H1 (cell line): ENCODE measurements around the gene ZBTB16. TPM values are rescaled to one million over a fixed set of nuclear protein-coding genes. Genes with fewer than 3 reads are reported as not detected.

ENCODE experiments used
- CBX5 ChIP-seq: fragments of 300-800, 300-1000 bp; sonication (generic); IDR thresholded peaks from 2 replicates; pipeline ENCODE4 v1.7.1; 2016; ENCODE audit warnings: antibody characterized with exemption, low read length, low read depth
- CHD1 ChIP-seq: IDR thresholded peaks from 2 replicates; pipeline ENCODE4 v1.6.1; 2012; ENCODE audit warnings: low read depth, low read length, improper control_type of control experiment
- CHD7 ChIP-seq: fragments of 300-600 bp; sonication (generic); IDR thresholded peaks from 2 replicates; pipeline ENCODE4 v1.7.1; 2012; ENCODE audit warnings: low read length, moderate library complexity, mild to moderate bottlenecking, inconsistent platforms; ENCODE audit not compliant: insufficient replicate concordance
- RAD21 ChIP-seq, 2 experiments: IDR thresholded peaks in 1 of 2; conservative IDR thresholded peaks in 1 of 2; 2 replicates each; pipeline ENCODE4 v1.6.1; 2011; ENCODE audit warnings: low read depth in 2 of 2, low read length in 2 of 2, improper control_type of control experiment in 1 of 2, inconsistent platforms in 1 of 2, mild to moderate bottlenecking in 1 of 2, moderate library complexity in 1 of 2
- polyA plus RNA-seq, 7 experiments: library from polyadenylated mRNA; depleted of rRNA in 3 of 7; stranded (reverse) in 5 of 7; unstranded in 2 of 7; fragments of >200 nt in 5 of 7; fragments of 200-250 nt in 2 of 7; gene quantifications; 1 replicate in 5 of 7; 2 replicates in 1 of 7; 4 replicates in 1 of 7; pipeline versions ENCODE4 v1.2.1 to v1.2.3, GENCODE V29; 2011 to 2013; ENCODE audit warnings: missing spikeins in 2 of 7, mixed read lengths in 2 of 7
- total RNA-seq: library from RNA; stranded (reverse); fragmentation: NEBNext Ultra II Directional; extraction: Animal tissue kit (Norgen Biotek cat#: 25700); gene quantifications from 2 replicates; pipeline ENCODE4 v1.2.1, GENCODE V29; 2021

Gene ZBTB16
- total and polyA plus RNA-seq, 2 of the 8 experiments (the other 6 are each of a cell fraction or from before 2014, with no cell fraction given): 0.12 to 0.61 TPM

DNA sequence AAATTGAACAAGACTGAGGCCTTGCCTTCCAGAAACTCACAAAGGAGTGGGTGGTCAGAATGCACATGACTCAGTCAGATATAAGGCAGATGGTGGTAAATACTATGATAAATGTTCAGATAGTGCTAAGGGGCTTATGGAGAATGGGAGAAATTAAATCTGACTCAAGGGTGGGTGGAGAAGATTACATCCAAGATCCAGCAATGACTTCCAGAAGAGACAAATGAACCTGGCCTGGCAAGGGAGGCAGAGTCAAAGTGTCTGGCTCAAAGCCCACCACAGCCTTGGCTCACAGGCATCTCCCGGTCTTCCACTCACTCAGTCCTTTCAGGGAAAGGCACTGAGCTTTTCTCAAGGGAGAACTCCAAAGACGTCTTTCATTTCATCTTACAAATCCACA is 6.1 kb upstream of the ZBTB16 start (continued):
- TF ChIP-seq CHD7: no peak
- no peak for TF ChIP-seq RAD21 (IDR thresholded peaks at IDR 0.05 in 1 of 2, conservative IDR thresholded peaks at IDR 0.05 in 1 of 2; ENCODE audit: low read depth in 2 of 2, low read length in 2 of 2)
- no peak for TF ChIP-seq CBX5
- no peak for TF ChIP-seq CHD1
